ENCODE measurements around the gene TPRG1.

Gene TPRG1

GRCh38 chr3:189330066-189330465, 158.3 kb downstream of the TPRG1 start:
- H3K9me3 ChIP-seq (ENCODE audit: severe bottlenecking): no peaks in the 10 kb centered on the region
- ATAC-seq (ENCODE audit: low read depth): no peak
- H3K36me3 ChIP-seq (ENCODE audit: low read depth): no peaks in the 10 kb centered on the region
- DNase-seq (ENCODE audit: low spot score): no peak
- no peak for TF ChIP-seq CTCF (IDR thresholded peaks at IDR 0.05; ENCODE audit: poor library complexity, severe bottlenecking)
- no peaks in the 10 kb centered on the region for H3K27me3 ChIP-seq (ENCODE audit: insufficient read depth, poor library complexity, severe bottlenecking)
- H3K4me3 ChIP-seq (ENCODE audit: severe bottlenecking): no peak overlapping the region
- no peak overlapping the region for H3K27ac ChIP-seq (ENCODE audit: poor library complexity, severe bottlenecking)
- H3K4me1 ChIP-seq (ENCODE audit: insufficient read depth, poor library complexity, severe bottlenecking): peaks cover 6% of the 10 kb centered on the region

- Histone ChIP-seq H3K36me3 (ENCODE audit: low read depth) (no peaks in the 10 kb centered on the region), H3K4me1 (ENCODE audit: insufficient read depth, poor library complexity, severe bottlenecking) (peaks cover 3% of the 10 kb centered on the region), H3K9me3 (ENCODE audit: severe bottlenecking) (no peaks in the 10 kb centered on the region), H3K4me3 (ENCODE audit: severe bottlenecking) (no peak overlapping the region), H3K27me3 (ENCODE audit: insufficient read depth, poor library complexity, severe bottlenecking) (no peaks in the 10 kb centered on the region), H3K27ac (ENCODE audit: poor library complexity, severe bottlenecking) (no peak overlapping the region)
- DNase-seq (ENCODE audit: low spot score) (no peak), ATAC-seq (ENCODE audit: low read depth) (no peak)
- no peak for TF ChIP-seq CTCF (IDR thresholded peaks at IDR 0.05; ENCODE audit: poor library complexity, severe bottlenecking)
Measured at GRCh38 chr3:189331002-189331418, 159.2 kb downstream of the TPRG1 start.

GRCh38 chr3:189334064-189334920, 162.5 kb downstream of the TPRG1 start:
- no peaks in the 10 kb centered on the region for H3K27me3 ChIP-seq (ENCODE audit: insufficient read depth, poor library complexity, severe bottlenecking)
- H3K36me3 ChIP-seq (ENCODE audit: low read depth): no peaks in the 10 kb centered on the region
- peak overlapping the region; percentile 51 for H3K27ac ChIP-seq (ENCODE audit: poor library complexity, severe bottlenecking)
- peaks cover 10% of the 10 kb centered on the region for H3K4me1 ChIP-seq (ENCODE audit: insufficient read depth, poor library complexity, severe bottlenecking)
- ATAC-seq (ENCODE audit: low read depth) (peak; percentile 91), DNase-seq (ENCODE audit: low spot score) (no peak)
- H3K4me3 ChIP-seq (ENCODE audit: severe bottlenecking): no peak overlapping the region
- no peaks in the 10 kb centered on the region for H3K9me3 ChIP-seq (ENCODE audit: severe bottlenecking)
- TF ChIP-seq CTCF (IDR thresholded peaks at IDR 0.05; ENCODE audit: poor library complexity, severe bottlenecking): no peak

- TF ChIP-seq CTCF (IDR thresholded peaks at IDR 0.05; ENCODE audit: poor library complexity, severe bottlenecking): no peak
- ATAC-seq (ENCODE audit: low read depth) (no peak), DNase-seq (ENCODE audit: low spot score) (no peak)
- Histone ChIP-seq H3K27ac (ENCODE audit: poor library complexity, severe bottlenecking) (no peak overlapping the region), H3K4me1 (ENCODE audit: insufficient read depth, poor library complexity, severe bottlenecking) (peaks cover 10% of the 10 kb centered on the region), H3K36me3 (ENCODE audit: low read depth) (no peaks in the 10 kb centered on the region), H3K4me3 (ENCODE audit: severe bottlenecking) (no peak overlapping the region), H3K27me3 (ENCODE audit: insufficient read depth, poor library complexity, severe bottlenecking) (no peaks in the 10 kb centered on the region), H3K9me3 (ENCODE audit: severe bottlenecking) (no peaks in the 10 kb centered on the region)
Measured at GRCh38 chr3:189337673-189338091, 165.9 kb downstream of the TPRG1 start.

- no peak overlapping the region for H3K27ac ChIP-seq (ENCODE audit: poor library complexity, severe bottlenecking)
- H3K9me3 ChIP-seq (ENCODE audit: severe bottlenecking): no peaks in the 10 kb centered on the region
- no peaks in the 10 kb centered on the region for H3K27me3 ChIP-seq (ENCODE audit: insufficient read depth, poor library complexity, severe bottlenecking)
- TF ChIP-seq CTCF (IDR thresholded peaks at IDR 0.05; ENCODE audit: poor library complexity, severe bottlenecking): no peak
- no peak for DNase-seq (ENCODE audit: low spot score)
- H3K4me3 ChIP-seq (ENCODE audit: severe bottlenecking): no peak overlapping the region
- H3K4me1 ChIP-seq (ENCODE audit: insufficient read depth, poor library complexity, severe bottlenecking): peaks cover 10% of the 10 kb centered on the region
- no peak for ATAC-seq (ENCODE audit: low read depth)
- no peaks in the 10 kb centered on the region for H3K36me3 ChIP-seq (ENCODE audit: low read depth)
Measured at GRCh38 chr3:189338366-189338765, 166.6 kb downstream of the TPRG1 start.

All from RWPE2 (cell line).